ENCODE data around the gene SLC2A11.
A peak's percentile ranks its signal among the peaks of the same experiment; 100 is the strongest.
"Not testable (repeated sequence)": the region's sequence is repeated elsewhere in the genome, so short reads cannot be mapped to it uniquely, and the experiment has no call there.

SLC2A11 gene

GRCh38 chr22:23888615-23889401 is 31.1 kb downstream of the SLC2A11 start:
- DNase-seq (ENCODE audit: low read depth in 1 of 2, low spot score in 1 of 2), result no peak

DNA sequence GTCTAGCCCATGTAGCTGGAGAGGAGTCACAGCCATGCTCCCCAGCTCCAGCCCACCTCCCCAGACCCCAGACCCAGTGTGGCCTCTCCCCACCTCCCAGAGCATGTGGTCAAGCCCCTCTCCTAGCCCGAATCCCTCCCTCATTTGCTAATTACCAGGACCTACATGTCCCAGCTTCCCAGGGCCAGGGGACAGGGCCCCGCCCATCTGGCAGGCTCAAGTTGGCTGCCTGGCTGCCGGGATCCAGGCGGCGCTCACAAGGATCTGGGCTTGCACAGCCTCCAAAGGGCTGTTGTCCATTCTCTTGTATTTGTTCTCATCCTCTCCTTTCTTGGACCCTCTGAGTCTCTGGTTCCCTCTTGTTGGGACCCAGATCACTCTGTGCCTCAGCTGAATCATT is 31.9 kb downstream of the SLC2A11 start:
- DNase-seq (ENCODE audit: low read depth in 1 of 2, low spot score in 1 of 2), result no peak

DNA sequence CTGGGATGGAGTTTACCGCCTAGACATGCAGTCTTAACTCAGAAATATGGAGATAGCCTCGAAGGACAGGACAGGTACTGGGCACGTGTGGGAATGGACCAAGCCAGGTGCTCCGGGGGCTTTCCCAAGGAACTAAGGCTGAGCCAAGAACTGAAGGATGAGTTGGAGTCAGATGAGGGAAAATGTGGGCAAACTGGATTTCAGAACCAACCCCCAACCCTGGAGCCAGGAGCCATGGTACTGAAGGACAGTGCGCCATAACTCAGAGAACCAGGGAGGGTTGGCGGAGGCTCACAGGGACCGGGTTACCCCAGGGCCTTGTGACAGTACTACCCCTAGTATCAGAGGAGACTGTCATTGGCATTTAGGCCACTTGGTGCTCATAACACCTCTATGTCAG is 34.1 kb downstream of the SLC2A11 start:
- DNase-seq (ENCODE audit: low read depth in 1 of 2, low spot score in 1 of 2), result no peak

DNA sequence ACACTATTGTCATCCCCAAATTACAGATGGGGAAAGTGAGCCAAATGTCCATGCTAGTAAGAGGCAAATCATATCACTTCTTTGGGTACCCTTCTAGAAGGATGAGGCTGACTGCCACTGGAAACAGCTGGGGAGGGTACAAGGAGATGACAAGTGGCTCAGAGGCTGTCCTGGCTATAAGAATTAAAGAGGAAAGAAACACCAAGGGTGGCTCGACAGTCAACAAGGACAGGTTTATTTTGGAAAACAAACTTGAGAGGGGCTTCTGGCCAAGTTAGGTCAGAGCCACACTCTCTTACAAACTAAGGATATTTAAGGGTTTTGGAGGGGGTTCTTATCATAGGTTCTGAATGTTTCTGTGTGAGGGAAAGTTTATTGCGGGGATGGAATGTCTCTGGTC is 34.5 kb downstream of the SLC2A11 start:
- no peak for DNase-seq (ENCODE audit: low read depth in 1 of 2, low spot score in 1 of 2)

GRCh38 chr22:23892706-23893105 is 35.0 kb downstream of the SLC2A11 start:
- DNase-seq (ENCODE audit: low read depth in 1 of 2, low spot score in 1 of 2), result no peak

DNA sequence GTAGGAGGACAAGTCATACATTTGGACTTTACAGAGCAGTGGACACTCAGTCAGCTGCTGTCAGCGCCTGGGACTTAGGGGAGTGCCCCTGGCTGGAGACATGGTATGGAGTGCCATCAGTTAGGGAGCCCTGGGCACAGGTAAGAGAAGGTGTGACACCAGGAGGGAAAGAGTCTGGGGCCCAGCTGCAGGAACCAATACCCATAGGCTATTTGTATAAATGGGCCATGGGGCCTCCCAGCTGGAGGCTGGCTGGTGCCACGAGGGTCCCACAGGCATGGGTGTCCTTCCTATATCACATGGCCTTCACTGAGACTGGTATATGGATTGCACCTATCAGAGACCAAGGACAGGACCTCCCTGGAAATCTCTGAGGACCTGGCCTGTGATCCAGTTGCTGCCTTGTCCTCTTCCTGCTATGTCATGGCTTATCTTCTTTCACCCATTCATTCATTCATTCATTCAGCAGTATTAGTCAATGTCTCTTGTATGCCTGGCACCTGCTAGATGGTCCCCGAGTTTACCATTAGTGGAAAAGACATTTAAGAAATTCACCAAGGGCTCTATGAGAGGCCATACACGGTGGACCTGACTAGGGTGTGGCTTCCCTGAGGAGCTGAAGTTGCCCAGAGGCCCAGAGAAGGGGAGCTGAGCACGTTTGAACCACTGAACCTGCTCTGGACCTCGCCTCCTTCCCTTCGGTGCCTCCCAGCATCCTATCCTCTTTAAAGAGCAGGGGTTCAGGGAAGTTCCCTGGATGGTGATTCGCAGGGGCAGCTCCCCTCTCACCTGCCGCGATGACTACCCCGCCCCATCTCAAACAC is 35.7 kb downstream of the SLC2A11 start:
- DNase-seq (ENCODE audit: low read depth in 1 of 2, low spot score in 1 of 2), result no peak

DNA sequence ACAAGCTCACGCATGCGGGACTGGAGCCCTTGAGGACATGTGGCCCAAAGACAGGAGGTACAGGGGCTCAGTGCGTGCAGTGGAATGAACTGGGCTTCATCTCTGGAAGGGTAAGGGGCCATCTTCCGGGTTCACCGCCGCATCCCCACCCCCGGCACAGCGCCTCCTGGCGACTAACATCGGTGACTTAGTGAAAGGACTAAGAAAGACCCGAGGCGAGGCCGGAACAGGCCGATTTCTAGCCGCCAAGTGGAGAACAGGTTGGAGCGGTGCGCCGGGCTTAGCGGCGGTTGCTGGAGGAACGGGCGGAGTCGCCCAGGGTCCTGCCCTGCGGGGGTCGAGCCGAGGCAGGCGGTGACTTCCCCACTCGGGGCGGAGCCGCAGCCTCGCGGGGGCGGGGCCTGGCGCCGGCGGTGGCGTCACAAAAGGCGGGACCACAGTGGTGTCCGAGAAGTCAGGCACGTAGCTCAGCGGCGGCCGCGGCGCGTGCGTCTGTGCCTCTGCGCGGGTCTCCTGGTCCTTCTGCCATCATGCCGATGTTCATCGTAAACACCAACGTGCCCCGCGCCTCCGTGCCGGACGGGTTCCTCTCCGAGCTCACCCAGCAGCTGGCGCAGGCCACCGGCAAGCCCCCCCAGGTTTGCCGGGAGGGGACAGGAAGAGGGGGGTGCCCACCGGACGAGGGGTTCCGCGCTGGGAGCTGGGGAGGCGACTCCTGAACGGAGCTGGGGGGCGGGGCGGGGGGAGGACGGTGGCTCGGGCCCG is 36.5 kb downstream of the SLC2A11 start, which contains the start of gene MIF:
Gene MIF, plus strand, starts transcription at position 439 of the 765 bp plus-strand sequence. Its CDS starts 92 bp downstream, at position 531.
- peak; percentile 85 to 95 for DNase-seq (ENCODE audit: low read depth in 1 of 2, low spot score in 1 of 2)

GRCh38 chr22:23894710-23895598 is 37.3 kb downstream of the SLC2A11 start:
- DNase-seq (ENCODE audit: low read depth in 1 of 2, low spot score in 1 of 2), result peak; percentile 30 to 56

DNA sequence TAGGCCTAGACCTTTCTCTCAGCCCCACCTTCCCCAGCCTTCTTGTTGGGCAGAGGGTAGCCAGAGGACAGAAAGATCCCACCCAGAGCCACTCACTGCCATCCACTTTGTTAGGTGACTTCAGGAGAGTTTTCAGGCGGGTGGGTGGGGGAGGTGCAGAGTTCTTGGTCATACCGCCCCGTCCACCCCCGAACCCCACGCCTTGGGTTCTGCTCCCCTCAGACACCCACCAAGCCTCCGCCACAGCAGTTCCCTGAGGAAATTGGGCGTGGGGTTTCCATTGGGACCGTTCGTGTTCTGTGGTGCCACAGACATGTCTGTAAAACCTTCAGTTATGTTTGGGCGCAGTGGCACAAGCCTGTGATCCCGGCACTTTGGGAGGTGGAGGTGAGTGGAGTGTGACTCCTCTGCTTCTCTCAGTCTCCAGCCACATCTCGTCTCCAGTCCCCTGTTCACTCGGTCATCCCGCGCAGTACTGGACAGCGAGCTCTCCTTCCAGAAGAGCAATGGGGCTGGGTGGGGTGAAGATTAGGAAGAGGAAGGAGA is 38.0 kb downstream of the SLC2A11 start:
- DNase-seq (ENCODE audit: low read depth in 1 of 2, low spot score in 1 of 2), result no peak

DNA sequence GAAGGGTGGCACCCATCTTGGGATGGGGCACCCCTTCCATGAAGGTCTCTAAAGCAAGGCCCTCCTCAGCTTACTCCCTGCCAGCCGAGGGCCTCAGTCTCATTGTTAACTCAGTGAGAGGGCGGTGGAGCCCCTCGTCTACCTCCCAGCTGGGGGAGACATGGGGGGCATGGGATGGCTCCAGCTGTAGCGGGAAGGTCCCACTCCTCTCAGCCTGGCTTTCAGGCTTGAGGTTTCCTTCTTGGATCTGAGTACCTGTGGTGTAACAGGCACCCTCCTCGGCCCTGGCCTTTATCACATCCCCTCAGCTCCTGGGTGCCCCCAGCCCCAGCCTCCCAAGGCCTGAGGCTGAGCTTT is 38.5 kb downstream of the SLC2A11 start:
- DNase-seq (ENCODE audit: low read depth in 1 of 2, low spot score in 1 of 2), result no peak

- DNase-seq (ENCODE audit: low read depth in 1 of 2, low spot score in 1 of 2), result no peak
Measured at GRCh38 chr22:23896523-23897186, 39.0 kb downstream of the SLC2A11 start.

DNA sequence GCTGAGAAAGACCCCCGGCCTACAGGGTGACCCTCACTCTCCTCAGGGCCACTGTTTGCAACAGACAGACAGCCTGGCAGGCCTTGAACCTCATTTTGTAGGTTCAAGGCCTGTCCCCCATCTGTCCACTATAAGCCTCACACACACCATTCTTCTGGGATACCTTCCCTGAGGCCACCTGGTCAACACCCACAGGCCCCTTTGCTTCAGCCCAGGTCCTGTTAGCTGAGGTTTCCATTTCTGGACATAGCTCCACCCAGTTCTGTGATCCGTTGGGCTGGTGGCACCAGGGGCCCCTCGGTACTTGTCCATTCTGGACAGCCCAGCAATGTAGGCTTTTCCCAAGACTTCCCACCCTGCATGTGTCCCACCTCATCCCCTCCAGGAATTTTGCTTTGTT is 39.6 kb downstream of the SLC2A11 start:
- no peak for DNase-seq (ENCODE audit: low read depth in 1 of 2, low spot score in 1 of 2)

DNA sequence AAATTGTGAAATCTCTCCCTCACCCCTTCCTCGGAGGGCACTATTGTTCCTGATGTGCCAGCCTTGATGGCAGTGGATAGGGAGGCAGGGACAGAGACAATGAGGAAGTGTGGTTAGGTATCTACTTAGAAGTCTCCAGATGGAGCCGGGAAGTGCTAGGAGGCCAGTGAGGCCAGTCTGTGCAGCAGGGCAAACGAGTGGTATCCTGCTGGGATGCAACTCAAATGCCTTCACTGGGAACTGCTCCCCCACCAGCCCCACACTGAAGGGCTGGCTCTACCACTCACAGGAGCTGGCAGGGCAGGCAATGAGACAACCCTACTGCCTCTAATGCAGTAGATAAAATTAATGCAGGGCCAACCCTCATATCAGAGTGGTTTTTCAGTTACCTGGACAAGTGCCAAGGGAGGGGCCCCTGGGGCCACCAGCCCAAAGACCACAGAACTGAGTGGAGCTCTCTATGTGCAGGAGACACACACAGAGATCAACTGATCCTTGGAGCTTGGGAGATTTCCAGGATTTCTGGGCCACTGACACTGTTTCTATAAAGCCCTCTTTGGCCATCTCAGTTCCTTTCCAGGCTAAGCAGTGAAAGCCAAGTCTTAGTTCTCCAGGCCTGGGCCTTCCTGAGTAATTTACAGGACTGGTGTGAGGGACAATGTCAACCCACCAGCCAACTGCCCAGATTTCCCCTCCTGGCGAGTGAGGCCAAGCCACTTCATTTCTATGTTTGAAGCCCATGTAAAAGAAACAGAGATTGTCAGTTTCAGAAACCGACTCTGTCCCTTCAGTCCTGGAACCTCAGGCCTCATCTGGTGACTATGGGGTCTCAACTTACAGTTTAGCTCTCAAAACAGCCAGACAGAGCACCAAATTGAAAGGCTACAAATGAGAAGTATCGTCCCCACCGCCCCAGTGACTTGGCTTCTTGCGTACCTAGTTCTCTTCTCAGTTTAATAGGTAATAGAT is 40.6 kb downstream of the SLC2A11 start:
- DNase-seq (ENCODE audit: low read depth in 1 of 2, low spot score in 1 of 2), result no peak

DNA sequence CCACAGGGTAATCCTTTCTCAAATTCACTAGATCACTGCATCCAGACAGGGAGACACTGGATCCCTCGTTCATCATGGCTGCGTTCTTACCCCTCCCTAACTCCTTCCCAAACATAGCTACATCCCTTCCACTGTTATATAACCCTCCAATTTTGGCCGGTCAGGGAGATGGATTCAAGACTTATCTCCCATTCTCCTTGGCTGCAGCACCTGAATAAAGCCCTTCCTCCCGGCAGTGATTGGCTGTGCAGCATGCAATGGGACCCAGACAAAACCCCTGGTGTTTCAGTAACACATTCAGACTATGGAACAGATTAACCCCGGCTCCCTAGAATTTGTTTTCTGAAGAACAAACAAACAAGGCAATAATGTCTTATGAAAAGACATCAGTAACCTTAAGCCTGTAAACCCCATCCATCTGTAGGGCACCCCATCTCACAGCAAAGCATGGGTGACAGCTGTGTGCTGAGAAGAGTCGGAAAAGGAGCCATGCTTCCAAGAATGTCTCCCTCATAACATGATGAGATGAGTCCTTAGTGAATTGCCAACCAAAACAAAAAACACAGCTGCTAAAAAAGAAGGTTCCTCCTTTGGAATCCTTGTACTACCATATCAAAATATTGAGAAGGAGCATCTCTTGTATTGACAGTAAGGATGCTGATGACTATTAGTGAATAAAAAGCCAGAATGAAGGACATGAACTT is 41.5 kb downstream of the SLC2A11 start:
- DNase-seq (ENCODE audit: low read depth in 1 of 2, low spot score in 1 of 2), result no peak

DNA sequence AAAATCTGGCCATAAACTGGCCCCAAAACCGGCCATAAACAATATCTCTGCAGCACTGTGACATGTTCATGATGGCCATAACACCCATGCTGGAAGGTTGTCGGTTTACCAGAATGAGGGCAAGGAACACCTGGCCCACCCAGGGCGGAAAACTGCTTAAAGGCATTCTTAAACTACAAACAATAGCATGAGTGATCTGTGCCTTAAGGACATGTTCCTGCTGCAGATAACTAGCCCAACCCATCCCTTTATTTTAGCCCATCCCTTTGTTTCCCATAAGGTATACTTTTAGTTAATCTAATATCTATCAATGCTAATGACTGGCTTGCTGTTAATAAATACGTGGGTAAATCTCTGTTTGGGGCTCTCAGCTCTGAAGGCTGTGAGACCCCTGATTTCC is 42.6 kb downstream of the SLC2A11 start:
- not testable (repeated sequence) for DNase-seq (ENCODE audit: low read depth in 1 of 2, low spot score in 1 of 2)

DNA sequence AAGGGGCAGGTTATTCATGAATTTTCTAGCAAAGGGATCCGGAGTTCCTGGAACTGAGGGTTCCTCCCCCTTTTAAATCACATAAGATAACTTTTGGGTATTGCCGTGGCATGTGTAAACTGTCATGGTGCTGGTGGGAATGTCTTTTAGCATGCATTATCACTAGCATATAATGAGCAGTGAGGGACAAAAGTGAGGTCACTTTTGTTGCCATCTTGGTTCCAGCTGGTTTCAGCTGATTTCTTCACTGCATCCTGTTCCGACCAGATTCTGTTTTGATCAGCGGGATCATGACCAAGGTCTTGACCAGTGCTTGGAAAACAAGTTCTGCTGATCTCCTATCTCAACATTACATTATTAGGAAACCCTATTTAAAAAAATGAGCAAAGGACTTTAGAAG is 43.9 kb downstream of the SLC2A11 start:
- no peak for DNase-seq (ENCODE audit: low read depth in 1 of 2, low spot score in 1 of 2)

DNA sequence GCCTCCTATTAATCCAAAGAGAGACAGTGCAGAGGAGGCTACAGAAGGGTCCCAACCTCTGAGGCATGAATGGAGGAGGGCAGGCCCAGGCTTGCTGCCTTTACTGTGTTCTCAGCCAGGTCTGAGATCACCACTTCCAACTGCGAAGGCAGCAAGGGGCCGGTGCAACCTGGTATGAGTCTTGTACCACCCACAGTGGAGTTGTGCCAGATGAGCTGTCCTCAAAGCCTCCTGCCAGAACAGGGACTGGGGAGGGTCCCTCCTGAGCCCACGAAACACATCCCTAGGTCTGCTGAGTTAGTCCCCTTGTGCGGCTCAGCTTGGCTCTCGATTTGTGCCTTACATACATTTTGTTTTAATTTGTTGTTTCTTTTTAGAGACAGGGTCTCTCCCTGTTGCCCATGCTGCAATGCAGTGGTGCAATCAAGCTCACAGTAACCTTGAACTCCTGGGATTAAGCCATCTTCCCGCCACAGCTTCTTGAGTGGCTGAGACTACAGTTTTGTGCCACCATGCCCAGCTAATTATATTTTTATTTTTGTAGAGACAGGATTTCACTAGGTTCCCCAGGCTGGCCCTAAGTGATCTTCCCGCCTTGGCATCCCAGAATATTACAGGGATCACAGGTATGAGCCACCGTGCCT is 45.8 kb downstream of the SLC2A11 start:
- DNase-seq (ENCODE audit: low read depth in 1 of 2, low spot score in 1 of 2), result no peak

Data from activated T-helper 1 cell treated with anti-CD3 and anti-CD28 coated beads, Interleukin-2, amount 50 U/mL, for 16 hours (primary cell).